OCI-LY7 (cell line): Measurements from ENCODE around the gene LRRC1. TPM values are rescaled to one million over a fixed set of nuclear protein-coding genes. Genes with fewer than 3 reads are reported as not detected.

ENCODE experiments used
- BruUV-seq: library from RNA; stranded (reverse); fragments of 400-500 nt; replicated peaks from 2 replicates; lab custom pipeline; 2021; lab: Mats Ljungman, UMichigan
- CTCF ChIA-PET: fragments of 300-600 bp; sonication (Branson Sonifier 250); formaldehyde crosslinking; loops from one replicate; lab custom pipeline; 2022; ENCODE audit warnings: antibody characterized with exemption; ENCODE audit not compliant: unreplicated experiment; lab: Charles Lee
- POLR2A ChIA-PET: fragments of 300-600 bp; sonication (Branson Sonifier 250); formaldehyde crosslinking; loops from one replicate; lab custom pipeline; 2022; ENCODE audit warnings: antibody characterized with exemption; lab: Charles Lee
- DNase-seq: peaks from one replicate; pipeline ENCODE4 v3.0.0-alpha.2; 2015; ENCODE audit warnings: low spot score
- H2AFZ ChIP-seq: fragments of 200-600 bp; sonication (generic), shearing (Covaris generic); 2 replicates; pipeline ENCODE4 v1.6.1; 2014; ENCODE audit warnings: mild to moderate bottlenecking, antibody characterized with exemption, low read length, moderate library complexity
- H3K27ac ChIP-seq: fragments of 200-600 bp; sonication (generic); 2 replicates; pipeline ENCODE4 v1.5.1; 2014; ENCODE audit warnings: mixed run types, low read depth, mild to moderate bottlenecking, moderate library complexity, low read length, inconsistent platforms; ENCODE audit not compliant: poor library complexity, severe bottlenecking
- H3K36me3 ChIP-seq: fragments of 200-600 bp; sonication (generic); 2 replicates; pipeline ENCODE4 v1.6.1; 2014; ENCODE audit warnings: mild to moderate bottlenecking, antibody characterized with exemption, low read length, moderate library complexity, mixed read lengths; ENCODE audit not compliant: insufficient read depth
- H3K4me1 ChIP-seq: fragments of 200-600 bp; sonication (generic); 2 replicates; pipeline ENCODE4 v1.5.1; 2014; ENCODE audit warnings: mild to moderate bottlenecking, low read length; ENCODE audit not compliant: insufficient read depth, poor library complexity, severe bottlenecking
- H3K4me2 ChIP-seq: fragments of 200-600 bp; sonication (generic); 2 replicates; pipeline ENCODE4 v1.6.1; 2014; ENCODE audit warnings: mild to moderate bottlenecking, low read length
- H3K4me3 ChIP-seq: fragments of 200-600 bp; sonication (generic); 2 replicates; pipeline ENCODE4 v1.5.1; 2014; ENCODE audit warnings: mild to moderate bottlenecking, low read depth, low read length; ENCODE audit not compliant: poor library complexity, severe bottlenecking
- H3K79me2 ChIP-seq: fragments of 200-600 bp; sonication (generic); 2 replicates; pipeline ENCODE4 v1.6.1; 2016; ENCODE audit warnings: low read depth, mild to moderate bottlenecking, low read length, moderate library complexity, mixed read lengths; ENCODE audit not compliant: insufficient read depth
- H3K9me2 ChIP-seq: fragments of 200-600 bp; sonication (generic); 2 replicates; pipeline ENCODE4 v1.6.1; 2016; ENCODE audit warnings: mild to moderate bottlenecking, low read length, mixed read lengths; ENCODE audit not compliant: insufficient read depth
- H3K9me3 ChIP-seq: fragments of 200-600 bp; sonication (generic); 2 replicates; pipeline ENCODE4 v1.6.1; 2014; ENCODE audit warnings: mild to moderate bottlenecking, mixed run types, low read length, mixed read lengths
- H4K20me1 ChIP-seq: fragments of 200-600 bp; sonication (generic); 2 replicates; pipeline ENCODE4 v1.6.1; 2014; ENCODE audit warnings: mild to moderate bottlenecking, antibody characterized with exemption, low read length, moderate library complexity, mixed read lengths; ENCODE audit not compliant: insufficient read depth
- EZH2phosphoT487 ChIP-seq: fragments of 200-600 bp; sonication (generic); IDR thresholded peaks from 2 replicates; pipeline ENCODE4 v1.6.1; 2018; ENCODE audit warnings: low read depth, borderline replicate concordance, mild to moderate bottlenecking, mixed run types, antibody characterized with exemption, low read length, moderate library complexity, mixed read lengths
- intact Hi-C: fragments of 100-400 bp; cut with micrococcal nuclease; formaldehyde crosslinking; loops from one replicate; pipeline ENCODE4 v1.10.0; 2022; ENCODE audit not compliant: unreplicated experiment
- total RNA-seq, 2 experiments: library from RNA; depleted of rRNA in 1 of 2; stranded (reverse); fragments of >200 nt in 1 of 2; shearing (Covaris generic) in 1 of 2; gene quantifications; 2 replicates each; pipeline ENCODE4 v1.2.3, GENCODE V29; 2014 to 2022
- TF ChIP-seq, protein P1 (sequence below): fragments of 200-600 bp; sonication (generic); conservative IDR thresholded peaks from 2 replicates; pipeline ENCODE4 v1.5.1; 2014; ENCODE audit warnings: mild to moderate bottlenecking, antibody characterized with exemption, low read length, moderate library complexity, mixed read lengths

LRRC1 gene
- total RNA-seq, 2 experiments from 2014 or later = 8.2 to 8.4 TPM

DNA sequence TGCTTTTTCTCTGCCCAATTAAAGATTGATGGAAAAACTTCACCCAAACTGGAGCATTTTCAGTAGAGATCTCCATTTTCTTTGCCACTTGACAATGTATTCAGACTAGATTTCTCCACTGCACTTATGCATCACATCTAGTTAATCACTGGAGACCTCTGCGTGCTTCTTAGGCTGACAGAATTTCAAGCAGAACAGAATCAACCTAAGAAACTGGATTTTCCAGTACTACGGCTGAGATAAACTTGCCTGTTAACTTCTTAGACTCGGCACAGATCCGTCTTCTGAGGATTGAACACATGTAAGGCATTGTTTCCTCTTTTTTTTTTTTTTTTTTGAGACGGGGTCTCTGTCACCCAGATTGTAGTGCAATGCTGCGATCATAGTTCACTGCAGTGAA, 139.2 kb downstream of the LRRC1 start:
- no peak for DNase-seq
- intact Hi-C loops = no loop called here
- Histone ChIP-seq H3K36me3 (no peaks in the 10 kb centered on the region), H3K9me2 (no peaks in the 10 kb centered on the region), H3K27ac (no peak overlapping the region), H3K79me2 (no peaks in the 10 kb centered on the region), H2AFZ (no peak overlapping the region), H3K4me2 (no peak overlapping the region), H3K4me1 (no peaks in the 10 kb centered on the region), H4K20me1 (no peaks in the 10 kb centered on the region), H3K9me3 (no peaks in the 10 kb centered on the region), H3K4me3 (no peak overlapping the region)
- CTCF ChIA-PET = no interaction called here
- TF ChIP-seq, protein P1, sequence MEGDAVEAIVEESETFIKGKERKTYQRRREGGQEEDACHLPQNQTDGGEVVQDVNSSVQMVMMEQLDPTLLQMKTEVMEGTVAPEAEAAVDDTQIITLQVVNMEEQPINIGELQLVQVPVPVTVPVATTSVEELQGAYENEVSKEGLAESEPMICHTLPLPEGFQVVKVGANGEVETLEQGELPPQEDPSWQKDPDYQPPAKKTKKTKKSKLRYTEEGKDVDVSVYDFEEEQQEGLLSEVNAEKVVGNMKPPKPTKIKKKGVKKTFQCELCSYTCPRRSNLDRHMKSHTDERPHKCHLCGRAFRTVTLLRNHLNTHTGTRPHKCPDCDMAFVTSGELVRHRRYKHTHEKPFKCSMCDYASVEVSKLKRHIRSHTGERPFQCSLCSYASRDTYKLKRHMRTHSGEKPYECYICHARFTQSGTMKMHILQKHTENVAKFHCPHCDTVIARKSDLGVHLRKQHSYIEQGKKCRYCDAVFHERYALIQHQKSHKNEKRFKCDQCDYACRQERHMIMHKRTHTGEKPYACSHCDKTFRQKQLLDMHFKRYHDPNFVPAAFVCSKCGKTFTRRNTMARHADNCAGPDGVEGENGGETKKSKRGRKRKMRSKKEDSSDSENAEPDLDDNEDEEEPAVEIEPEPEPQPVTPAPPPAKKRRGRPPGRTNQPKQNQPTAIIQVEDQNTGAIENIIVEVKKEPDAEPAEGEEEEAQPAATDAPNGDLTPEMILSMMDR = no peak
- TF ChIP-seq EZH2phosphoT487 = no peak
- POLR2A ChIA-PET = no interaction called here
- no TSS peak for BruUV-seq

DNA sequence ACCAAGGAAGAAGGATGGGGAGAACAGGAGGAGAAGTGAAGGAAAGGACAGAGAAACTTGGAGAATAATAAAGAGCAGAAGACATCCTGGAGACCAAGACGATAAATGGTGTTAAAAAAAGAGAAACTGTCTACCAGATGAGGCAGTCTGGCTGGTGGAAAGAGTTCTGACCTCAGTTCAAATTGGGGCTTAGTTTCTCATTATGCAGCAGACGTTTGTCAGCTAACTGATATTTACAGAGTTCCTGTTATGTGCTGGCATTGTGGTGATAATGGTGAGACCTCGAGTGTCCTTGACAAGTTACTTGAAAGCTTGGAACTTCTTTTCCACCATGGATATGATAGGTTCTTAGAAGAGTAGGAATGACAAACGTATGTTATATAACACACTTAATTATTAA, 142.7 kb downstream of the LRRC1 start:
- TF ChIP-seq, protein P1 = no peak
- no peak for TF ChIP-seq EZH2phosphoT487
- H2AFZ ChIP-seq = no peak overlapping the region
- CTCF ChIA-PET = no interaction called here

DNA sequence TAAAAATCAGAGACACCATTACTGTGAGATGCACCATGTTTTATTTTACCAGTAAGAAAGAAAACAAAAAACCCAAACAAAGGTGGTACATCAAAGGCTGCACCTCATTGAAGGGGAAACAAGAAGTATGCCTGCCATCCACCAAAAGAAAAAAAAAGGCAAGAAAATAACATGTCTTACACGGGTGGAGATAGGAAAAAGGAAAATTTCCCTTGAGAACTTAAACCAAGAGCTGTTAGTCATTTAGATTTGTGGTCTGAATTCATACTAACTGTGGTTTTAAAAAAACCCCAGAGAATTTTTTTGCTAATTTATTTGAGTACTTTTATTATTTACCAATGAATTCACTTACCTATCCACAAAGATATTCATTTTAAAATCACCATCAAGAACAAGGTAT, 144.0 kb downstream of the LRRC1 start:
- Histone ChIP-seq H2AFZ (no peak overlapping the region), H4K20me1 (no peaks in the 10 kb centered on the region), H3K36me3 (no peaks in the 10 kb centered on the region), H3K27ac (no peak overlapping the region), H3K4me2 (no peak overlapping the region), H3K79me2 (no peaks in the 10 kb centered on the region), H3K9me2 (no peaks in the 10 kb centered on the region), H3K4me1 (no peaks in the 10 kb centered on the region), H3K9me3 (no peaks in the 10 kb centered on the region), H3K4me3 (no peak overlapping the region)
- intact Hi-C loops = no loop called here
- BruUV-seq = no TSS peak
- ChIA-PET POLR2A (interaction anchor here (0.6 kb wide), 1 partner anchor 10 kb away, joined by 3 read pairs; no protein-coding TSS in a partner anchor), CTCF (no interaction called here)
- TF ChIP-seq, protein P1 = no peak
- TF ChIP-seq EZH2phosphoT487 = no peak
- DNase-seq = no peak

More for the DNA sequence above, 142.7 kb downstream of the LRRC1 start:
- Histone ChIP-seq H3K9me3 (no peaks in the 10 kb centered on the region), H3K4me2 (no peak overlapping the region), H3K4me3 (no peak overlapping the region), H4K20me1 (no peaks in the 10 kb centered on the region), H3K9me2 (no peaks in the 10 kb centered on the region), H3K4me1 (no peaks in the 10 kb centered on the region), H3K79me2 (no peaks in the 10 kb centered on the region), H3K27ac (no peak overlapping the region), H3K36me3 (no peaks in the 10 kb centered on the region)
- intact Hi-C loops = no loop called here
- no TSS peak for BruUV-seq
- POLR2A ChIA-PET = interaction anchor here (1.3 kb wide), 1 partner anchor 11 kb away, joined by 3 read pairs; no protein-coding TSS in a partner anchor
- DNase-seq = no peak
